Spleen (tissue), 7 donors: ENCODE results near the gene TAOK3.

ENCODE experiments used
- POLR2A ChIP-seq, 3 donors: fragments of 450-650 bp; IDR thresholded peaks; one replicate each; pipeline ENCODE4 v1.5.1; 2017; ENCODE audit warnings: antibody characterized with exemption in 3 of 3, mild to moderate bottlenecking in 1 of 3
- POLR2AphosphoS5 ChIP-seq, 3 donors: sonication (generic); formaldehyde crosslinking; IDR thresholded peaks; one replicate each; pipeline ENCODE4 v1.5.1; 2017; ENCODE audit warnings: antibody characterized with exemption in 3 of 3
- TF ChIP-seq, protein P1 (sequence below), 11 experiments: fragments of 200-600 bp in 7 of 11; fragments of 450-650 bp in 4 of 11; sonication (generic) in 4 of 11; IDR thresholded peaks in 8 of 11; conservative IDR thresholded peaks in 3 of 11; 1 replicate in 7 of 11; 2 replicates in 4 of 11; pipeline versions ENCODE4 v1.4.0 to v1.8.0; 2016 to 2021; ENCODE audit warnings: antibody characterized with exemption in 11 of 11, inconsistent platforms in 4 of 11, mild to moderate bottlenecking in 1 of 11
- donor health status: DM: no; HTN: no; CAD: no; lungs with moderate emphysema.
- donor health status: DM: no; HTN: no; CAD: no.
- donor health status: DM: no; HTN: no; CAD: no.

GRCh38 chr12:118327391-118327790 lies 45.3 kb downstream of the TAOK3 start:
- TF ChIP-seq, protein P1, sequence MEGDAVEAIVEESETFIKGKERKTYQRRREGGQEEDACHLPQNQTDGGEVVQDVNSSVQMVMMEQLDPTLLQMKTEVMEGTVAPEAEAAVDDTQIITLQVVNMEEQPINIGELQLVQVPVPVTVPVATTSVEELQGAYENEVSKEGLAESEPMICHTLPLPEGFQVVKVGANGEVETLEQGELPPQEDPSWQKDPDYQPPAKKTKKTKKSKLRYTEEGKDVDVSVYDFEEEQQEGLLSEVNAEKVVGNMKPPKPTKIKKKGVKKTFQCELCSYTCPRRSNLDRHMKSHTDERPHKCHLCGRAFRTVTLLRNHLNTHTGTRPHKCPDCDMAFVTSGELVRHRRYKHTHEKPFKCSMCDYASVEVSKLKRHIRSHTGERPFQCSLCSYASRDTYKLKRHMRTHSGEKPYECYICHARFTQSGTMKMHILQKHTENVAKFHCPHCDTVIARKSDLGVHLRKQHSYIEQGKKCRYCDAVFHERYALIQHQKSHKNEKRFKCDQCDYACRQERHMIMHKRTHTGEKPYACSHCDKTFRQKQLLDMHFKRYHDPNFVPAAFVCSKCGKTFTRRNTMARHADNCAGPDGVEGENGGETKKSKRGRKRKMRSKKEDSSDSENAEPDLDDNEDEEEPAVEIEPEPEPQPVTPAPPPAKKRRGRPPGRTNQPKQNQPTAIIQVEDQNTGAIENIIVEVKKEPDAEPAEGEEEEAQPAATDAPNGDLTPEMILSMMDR (IDR thresholded peaks at IDR 0.05 in 8 of 11, conservative IDR thresholded peaks at IDR 0.05 in 3 of 11) = no peak
- TF ChIP-seq POLR2AphosphoS5 (IDR thresholded peaks at IDR 0.05) (no peak), POLR2A (IDR thresholded peaks at IDR 0.05) (no peak)
